Muscle of back (tissue), 13 donors: ENCODE measurements around the gene ATG16L1. TPM values are rescaled to one million over a fixed set of nuclear protein-coding genes. Genes with fewer than 3 reads are reported as not detected.
A peak's percentile ranks its signal among the peaks of the same experiment; 100 is the strongest.

Source experiments
- DNase-seq, 3 donors: peaks; one replicate each; pipeline versions ENCODE4 v3.0.0 to v3.0.0-alpha.2; 2013
- long read RNA-seq, 9 donors: transcript quantifications; one replicate each; lab custom pipeline, GENCODE V29; 2026
- polyA plus RNA-seq, 10 donors: library from polyadenylated mRNA; unstranded; fragments of 120-200 nt; gene quantifications; one replicate each; pipeline ENCODE4 v1.2.1, GENCODE V29; 2013; ENCODE audit not compliant: insufficient read length in 10 of 10

The ATG16L1 gene
- polyA plus RNA-seq: 10 to 100 TPM; 13.8 to 19.5 (median 16.5) TPM
- long read RNA-seq, donor 1, partial matches to known transcripts: 0 of 1 reads
- long read RNA-seq, donor 1, other reads (novel, unspliced or antisense): 0 of 1 reads
- long read RNA-seq, donor 2, partial matches to known transcripts: 0 of 1 reads
- long read RNA-seq, donor 2, other reads (novel, unspliced or antisense): 0 of 1 reads
- long read RNA-seq, donor 3: 0 reads
- long read RNA-seq, donor 4, partial matches to known transcripts: 0 of 1 reads
- long read RNA-seq, donor 4, other reads (novel, unspliced or antisense): 0 of 1 reads
- long read RNA-seq, donor 5: 0 reads
- long read RNA-seq, donor 6, partial matches to known transcripts: 0 of 1 reads
- long read RNA-seq, donor 6, other reads (novel, unspliced or antisense): 0 of 1 reads
- long read RNA-seq, donor 7, partial matches to known transcripts: 12 of 12 reads
- long read RNA-seq, donor 7, other reads (novel, unspliced or antisense): 0 of 12 reads
- long read RNA-seq, donor 8, partial matches to known transcripts: 0 of 1 reads
- long read RNA-seq, donor 8, other reads (novel, unspliced or antisense): 0 of 1 reads
- long read RNA-seq, donor 9: 0 reads

GRCh38 chr2:233251306-233252116 lies at the start of gene ATG16L1:
TSS of gene ATG16L1 (plus strand) at chr2:233251673. CDS start at chr2:233251828, 155 bp downstream.
- DNase-seq: peak; percentile 96 to 99 (median 97)

- no peak for DNase-seq
Measured at GRCh38 chr2:233202531-233202944, 48.9 kb upstream of the ATG16L1 start.

- no peak for DNase-seq
Measured at GRCh38 chr2:233203060-233203459, 48.4 kb upstream of the ATG16L1 start.

GRCh38 chr2:233204286-233204936 lies 47.1 kb upstream of the ATG16L1 start:
- DNase-seq: no peak

- no peak for DNase-seq
Measured at GRCh38 chr2:233208382-233209116, 42.9 kb upstream of the ATG16L1 start.

GRCh38 chr2:233209117-233209532 lies 42.3 kb upstream of the ATG16L1 start:
- no peak for DNase-seq

GRCh38 chr2:233209533-233210171 lies 41.8 kb upstream of the ATG16L1 start:
- DNase-seq: peak; percentile 33 to 76 (median 51)

GRCh38 chr2:233210281-233210680 lies 41.2 kb upstream of the ATG16L1 start:
- no peak for DNase-seq

GRCh38 chr2:233210843-233211547 lies 40.5 kb upstream of the ATG16L1 start:
- DNase-seq: peak; percentile 79 to 87 (median 81)

GRCh38 chr2:233211548-233211895 lies 40.0 kb upstream of the ATG16L1 start:
- no peak for DNase-seq

GRCh38 chr2:233213011-233213410 lies 38.5 kb upstream of the ATG16L1 start:
- DNase-seq: no peak

GRCh38 chr2:233213975-233214374 lies 37.5 kb upstream of the ATG16L1 start:
- DNase-seq: no peak

GRCh38 chr2:233217892-233218377 lies 33.5 kb upstream of the ATG16L1 start:
- DNase-seq: no peak

GRCh38 chr2:233218836-233219235 lies 32.6 kb upstream of the ATG16L1 start:
- DNase-seq: no peak

GRCh38 chr2:233219848-233220247 lies 31.6 kb upstream of the ATG16L1 start:
- DNase-seq: no peak

- no peak for DNase-seq
Measured at GRCh38 chr2:233221378-233222063, 30.0 kb upstream of the ATG16L1 start.

GRCh38 chr2:233223059-233223894 lies 28.2 kb upstream of the ATG16L1 start:
- DNase-seq: no peak
